HG02870 (cell line): ENCODE measurements around the gene GC.
"Not testable (repeated sequence)": the region's sequence is repeated elsewhere in the genome, so short reads cannot be mapped to it uniquely, and the experiment has no call there.

ENCODE experiments used
- ATAC-seq: cut with Tn5 transposase; IDR thresholded peaks from one replicate; pipeline ENCODE4 v1.9.1; 2021; ENCODE audit warnings: mild to moderate bottlenecking, moderate library complexity; ENCODE audit not compliant: unreplicated experiment

GC gene

DNA sequence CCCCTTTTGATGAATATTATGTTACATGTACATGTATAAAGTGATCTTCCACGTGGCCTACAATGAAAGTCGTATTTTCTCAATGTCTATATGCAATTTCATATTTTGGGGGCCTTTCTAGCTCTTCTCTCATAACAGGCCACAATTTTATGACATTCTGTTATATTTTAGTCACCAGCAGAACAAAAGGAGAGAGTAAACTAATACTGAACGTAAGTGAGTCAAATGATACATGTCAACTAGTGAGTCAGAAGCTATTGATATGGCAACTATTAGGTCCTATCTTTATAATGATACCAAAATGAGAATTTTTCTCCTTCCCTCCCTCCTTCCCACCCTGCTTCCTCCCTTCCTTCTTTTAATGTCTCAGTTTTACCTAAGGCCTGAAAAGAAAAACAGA is 14.4 kb downstream of the GC start:
- no peak for ATAC-seq

DNA sequence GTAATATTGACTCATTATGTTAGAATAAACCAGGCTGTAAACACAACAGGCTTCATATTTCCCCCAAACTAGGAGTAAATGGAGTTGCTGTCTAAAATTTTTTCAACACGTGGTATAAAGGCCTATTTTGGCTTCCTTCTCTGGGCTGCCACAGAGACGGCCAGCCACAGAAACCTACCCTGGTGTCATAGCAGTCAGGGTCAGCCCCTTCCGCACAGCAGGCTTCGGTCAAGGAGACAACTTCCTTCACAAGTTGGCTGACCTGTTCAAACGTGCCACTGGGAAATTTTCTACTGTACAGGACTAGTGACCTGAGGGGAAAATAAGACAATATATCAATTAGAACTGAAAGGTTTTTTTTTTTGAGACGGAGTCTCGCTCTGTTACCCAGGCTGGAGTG is 15.8 kb downstream of the GC start:
- no peak for ATAC-seq

DNA sequence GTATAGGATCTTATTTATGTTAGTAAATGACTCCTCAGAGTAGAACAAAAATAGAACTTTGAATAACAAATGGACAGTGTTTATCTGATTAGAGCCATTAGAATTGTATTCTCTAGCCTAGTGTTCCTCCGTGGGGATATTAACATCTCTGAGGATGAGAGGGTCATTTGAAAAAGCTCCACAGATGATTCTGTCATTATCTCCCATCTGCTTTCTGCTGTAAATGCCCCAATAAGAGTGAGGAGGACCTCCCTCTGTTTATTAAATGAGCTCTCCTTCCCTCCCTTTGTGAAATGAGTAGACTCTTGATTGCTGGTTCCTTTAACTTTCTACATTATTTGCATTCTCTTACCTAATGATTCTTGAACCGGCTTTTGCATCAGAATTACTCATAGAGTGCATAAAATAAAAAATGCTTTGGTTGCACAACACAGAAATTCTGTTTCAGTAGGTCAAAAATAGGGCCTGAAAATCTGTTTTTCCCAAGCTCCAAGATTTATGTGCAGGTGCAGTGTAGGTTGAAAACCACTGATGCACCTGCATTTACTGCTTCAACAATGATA is 18.0 kb downstream of the GC start:
- ATAC-seq: no peak

DNA sequence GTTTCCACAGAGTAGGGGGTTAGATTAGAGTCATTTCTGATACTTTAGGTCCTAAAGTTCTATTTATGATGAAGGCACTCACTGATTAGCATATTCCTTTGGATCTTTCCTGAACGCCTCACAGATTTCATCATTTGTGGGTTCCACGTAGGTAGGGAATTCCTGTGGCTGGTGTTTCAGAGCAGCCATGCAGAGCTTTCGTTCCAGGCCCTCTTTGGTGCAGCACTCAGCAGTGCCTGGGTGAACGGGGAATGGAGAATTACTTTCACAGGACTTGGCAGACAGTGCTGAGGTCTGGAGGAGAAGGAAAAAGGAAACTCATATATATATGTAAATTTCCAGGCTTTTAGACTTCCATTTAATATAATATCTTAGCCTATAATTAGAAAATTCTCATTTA is 18.5 kb downstream of the GC start:
- ATAC-seq: no peak

DNA sequence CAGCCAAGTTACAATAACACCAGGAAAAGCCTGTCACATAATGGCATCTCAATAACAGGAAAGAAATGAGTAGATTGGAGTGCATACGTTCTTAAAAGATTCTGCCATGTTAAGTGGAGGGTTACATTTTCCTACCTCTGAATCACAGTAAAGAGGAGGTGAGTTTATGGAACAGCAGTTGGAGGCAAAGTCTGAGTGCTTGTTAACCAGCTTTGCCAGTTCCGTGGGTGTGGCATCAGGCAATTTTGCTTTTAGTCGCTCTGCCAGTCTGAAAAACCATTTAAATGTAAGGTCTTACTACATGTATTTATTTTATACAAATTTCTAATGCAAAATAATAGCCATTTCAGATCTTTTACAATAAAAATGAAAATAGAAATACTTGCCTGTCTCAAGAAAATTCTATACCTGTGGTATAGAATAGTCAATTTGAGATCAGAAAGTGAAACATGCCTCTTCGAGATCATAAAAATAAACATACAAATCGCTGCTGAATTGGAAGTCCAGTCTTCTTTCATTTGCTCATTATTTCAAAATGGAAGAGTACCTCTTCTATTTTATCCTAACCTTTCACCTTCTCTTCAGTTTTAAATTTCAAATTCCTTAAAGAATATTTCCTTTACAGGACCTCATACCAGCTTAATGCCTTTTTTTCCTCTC is 31.4 kb downstream of the GC start:
- ATAC-seq: no peak

DNA sequence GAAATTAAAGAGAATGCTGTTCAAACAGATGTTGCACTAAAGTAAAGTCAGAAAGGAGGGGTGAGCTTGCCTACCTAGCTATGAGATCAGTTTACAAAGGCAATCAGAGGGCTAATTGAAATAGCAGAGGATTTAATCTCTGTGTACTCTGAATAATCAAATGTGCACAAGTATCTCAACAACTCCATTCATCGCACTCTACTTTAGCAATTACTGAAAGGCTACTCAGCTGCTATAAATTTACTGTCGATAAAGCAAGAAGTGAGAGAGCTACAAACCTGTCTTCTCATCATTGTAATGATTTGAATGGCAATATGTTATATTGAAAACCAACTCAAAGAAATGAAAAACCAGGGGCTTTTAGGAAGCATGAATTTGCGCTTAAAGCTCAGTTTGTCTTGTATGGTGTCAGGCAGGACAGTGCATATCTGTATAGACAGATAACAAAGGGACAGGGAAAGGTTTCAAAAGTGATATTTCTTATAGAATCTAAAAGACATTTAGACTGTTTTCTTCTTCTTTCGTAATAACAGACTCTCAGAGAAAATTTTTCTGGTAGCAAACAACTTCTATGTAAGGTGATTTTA is 34.8 kb downstream of the GC start:
- ATAC-seq: no peak

DNA sequence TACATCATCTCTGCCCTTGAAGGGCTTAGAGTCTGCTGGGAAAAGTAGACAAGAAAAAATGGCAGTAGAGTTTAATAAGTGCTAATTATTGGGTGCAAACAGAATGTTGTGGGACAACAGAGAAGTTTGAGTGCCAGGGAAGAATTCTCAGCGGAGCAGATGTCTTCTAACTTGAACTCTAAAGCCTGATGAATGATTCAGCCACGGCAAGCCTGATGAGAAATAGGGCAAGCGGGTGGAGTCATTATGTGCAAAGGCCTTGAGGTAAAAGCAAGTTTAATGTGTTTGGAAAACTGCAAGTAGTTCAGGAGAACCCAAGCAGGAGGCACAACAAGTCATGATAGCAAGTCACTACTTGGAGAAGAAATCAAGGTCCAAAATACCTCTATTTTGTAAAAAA is 37.5 kb downstream of the GC start:
- no peak for ATAC-seq

DNA sequence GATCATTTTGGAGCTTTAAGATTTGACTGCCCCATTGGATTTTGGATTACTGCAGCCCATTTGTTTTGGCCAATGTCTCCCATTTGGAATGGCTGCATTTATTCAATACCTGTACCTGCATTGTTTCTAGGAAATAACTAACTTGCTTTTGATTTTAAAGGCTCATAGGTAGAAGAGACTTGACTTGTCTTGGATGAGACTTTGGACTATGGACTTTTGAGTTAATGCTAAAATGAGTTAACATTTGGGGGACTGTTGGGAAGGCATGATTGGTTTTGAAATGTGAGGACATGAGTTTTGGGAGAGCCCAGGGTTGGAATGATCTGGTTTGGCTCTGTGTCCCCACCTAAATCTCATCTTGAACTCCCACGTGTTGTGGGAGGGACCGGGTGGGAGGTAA is 45.1 kb downstream of the GC start:
- not testable (repeated sequence) for ATAC-seq

DNA sequence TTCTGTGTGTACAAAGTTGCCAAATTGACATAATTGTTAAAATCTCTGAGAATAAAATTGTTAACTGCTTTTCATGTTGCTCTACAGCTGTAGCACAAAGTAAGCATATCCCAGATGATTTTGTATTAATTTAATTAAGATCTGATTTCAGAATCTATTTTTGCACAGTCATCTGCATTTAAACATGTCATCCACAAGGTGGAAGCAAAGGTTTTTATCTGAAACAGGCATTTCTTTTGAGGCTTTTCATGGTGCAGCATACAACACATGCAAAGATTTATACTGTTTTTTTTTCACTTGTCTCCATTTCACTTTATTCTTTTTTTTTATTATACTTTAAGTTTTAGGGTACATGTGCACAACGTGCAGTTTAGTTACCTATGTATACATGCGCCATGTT is 51.2 kb downstream of the GC start:
- no peak for ATAC-seq

DNA sequence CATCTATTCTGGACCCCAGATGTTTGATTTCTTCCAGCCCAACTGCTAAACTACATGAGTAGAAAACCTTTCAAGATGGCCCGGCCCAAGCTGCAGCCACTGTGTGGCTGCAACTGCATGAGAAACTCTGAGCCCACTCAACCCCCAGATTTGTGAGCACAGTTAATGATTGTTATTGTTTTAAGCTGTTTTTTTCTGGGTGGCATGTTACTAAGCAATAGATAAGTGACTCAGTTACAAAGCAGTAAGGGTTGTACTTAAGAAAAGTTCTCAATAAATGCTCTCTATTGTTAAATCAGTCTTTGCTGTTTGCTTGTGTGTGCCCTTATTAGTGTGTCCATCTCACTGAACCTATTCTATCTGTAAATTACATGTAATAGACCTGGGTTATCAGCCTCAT is 51.8 kb downstream of the GC start:
- no peak for ATAC-seq

DNA sequence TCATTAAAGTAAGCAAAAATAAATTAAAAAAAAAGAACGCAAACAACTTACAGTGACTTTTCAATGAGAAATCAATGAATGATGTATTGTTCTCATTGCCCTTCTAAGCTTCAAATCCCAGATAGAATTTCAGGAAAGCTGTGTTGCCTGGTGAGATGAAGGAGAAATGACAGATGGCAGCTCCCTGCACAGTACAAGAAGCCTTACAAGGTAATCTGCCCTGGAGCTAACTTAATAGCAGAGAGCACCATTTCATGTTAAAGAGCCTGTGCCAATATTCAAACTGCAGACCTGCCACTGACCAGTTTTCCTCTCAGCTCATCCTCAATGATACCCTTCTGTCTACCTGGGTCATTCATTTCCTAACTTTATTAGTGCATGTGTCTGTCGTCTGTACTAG is 54.0 kb downstream of the GC start:
- no peak for ATAC-seq

DNA sequence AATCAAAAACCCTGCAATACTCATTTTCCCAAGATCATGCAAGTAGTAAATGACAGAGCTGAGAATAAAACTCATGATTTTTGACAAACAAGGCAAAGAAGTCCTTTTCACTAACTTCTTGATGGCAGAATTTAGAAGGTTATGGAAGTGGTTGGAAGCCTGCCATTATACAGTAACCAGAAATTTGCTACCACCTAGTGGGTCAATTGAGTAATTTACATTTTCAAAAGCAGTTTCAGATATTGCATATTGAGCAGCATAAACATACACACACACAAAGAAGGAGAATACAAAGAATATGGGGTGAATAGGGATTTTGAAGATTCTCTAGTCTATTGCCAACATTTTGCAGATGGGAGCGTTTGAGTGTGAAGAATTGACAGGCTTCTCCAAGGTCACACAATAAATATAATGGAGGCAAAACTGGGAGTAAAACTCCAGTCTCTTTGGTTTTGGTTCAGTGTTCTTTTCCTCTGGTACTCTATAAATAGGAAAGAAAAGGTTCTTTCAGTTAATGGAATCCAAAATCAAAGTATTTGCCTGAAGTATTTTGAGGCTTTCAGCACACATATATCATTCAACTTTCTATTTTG is 70.2 kb downstream of the GC start:
- peak; percentile 87 for ATAC-seq

DNA sequence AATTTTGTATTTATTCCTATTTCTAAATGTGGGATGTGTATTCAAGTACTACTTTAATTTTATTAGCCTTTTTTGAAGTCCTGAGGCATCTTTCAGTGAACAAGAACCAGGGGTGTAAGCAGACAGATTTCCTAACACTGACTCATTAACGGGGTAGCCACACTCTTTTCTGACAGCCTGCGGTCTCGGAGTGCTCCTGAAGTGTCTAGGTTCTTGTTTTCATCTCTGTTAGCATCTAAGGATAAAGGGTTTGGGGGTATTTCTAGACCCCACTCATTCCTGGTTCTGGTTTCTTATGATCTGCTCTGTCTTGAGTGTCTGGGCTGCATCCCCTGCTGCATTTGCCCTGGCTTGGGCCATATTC is 71.9 kb downstream of the GC start:
- ATAC-seq: no peak

DNA sequence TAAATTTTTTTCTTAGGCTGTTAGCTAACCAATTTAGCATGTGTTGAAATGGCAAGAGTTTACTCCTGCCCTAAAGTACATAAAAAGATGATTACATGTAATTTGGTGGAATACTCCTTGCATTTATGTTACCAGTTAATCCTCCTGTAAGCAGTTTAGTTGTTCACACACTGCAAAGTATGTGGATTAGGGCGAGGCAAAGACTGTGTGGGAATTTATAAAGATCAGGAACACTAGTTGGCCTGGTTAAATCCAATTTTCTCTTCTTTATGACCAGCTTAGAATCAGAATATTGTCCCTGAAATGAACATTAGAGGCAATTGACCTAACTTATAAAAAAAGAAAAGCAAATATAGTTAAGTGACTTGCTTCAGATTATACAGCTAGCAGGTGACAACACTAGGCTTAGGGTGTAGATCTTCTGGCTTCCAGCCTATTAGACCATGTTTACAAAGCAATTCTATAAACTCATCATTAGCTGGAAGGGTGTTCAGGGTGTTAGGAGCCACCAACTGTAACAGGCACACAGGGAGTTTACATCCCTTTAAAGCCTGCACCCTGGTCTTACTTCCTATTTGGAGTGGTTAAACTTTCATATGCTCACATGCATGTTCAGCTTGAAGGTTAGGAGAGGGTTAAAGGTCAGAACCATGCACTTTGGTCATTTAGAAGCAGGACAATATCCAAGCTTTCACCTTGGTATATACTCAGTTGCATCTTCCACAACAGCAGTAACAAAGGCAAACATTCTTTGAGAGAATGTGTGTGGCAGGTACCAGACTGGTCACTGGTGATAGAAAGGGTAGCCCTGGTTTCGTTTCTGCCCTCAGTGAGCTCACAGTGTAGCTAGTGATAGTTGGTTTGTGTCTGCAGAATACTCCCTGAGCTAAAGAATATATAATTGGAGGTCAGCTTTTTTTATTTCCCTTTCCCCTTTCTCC is 72.6 kb downstream of the GC start:
- ATAC-seq: no peak

DNA sequence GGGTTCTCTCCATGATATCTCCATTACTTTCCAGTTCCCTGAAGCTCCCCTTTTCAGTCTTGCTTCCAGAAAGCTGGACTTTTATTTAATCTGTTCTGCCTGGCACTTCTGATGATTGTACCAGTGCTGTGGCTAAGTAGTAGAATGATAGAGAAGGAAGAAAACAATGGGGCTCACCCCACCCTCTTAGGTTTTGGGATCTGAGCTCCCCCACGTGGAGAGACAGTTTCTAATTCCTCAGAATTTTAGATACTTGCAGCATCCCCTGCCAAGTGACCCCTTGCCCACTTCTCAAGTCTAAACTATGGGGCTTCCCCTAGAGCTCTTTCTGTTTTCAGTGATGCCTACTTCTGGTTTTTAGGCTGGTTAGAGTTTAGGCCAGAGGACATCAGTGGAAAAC is 73.9 kb downstream of the GC start:
- no peak for ATAC-seq

DNA sequence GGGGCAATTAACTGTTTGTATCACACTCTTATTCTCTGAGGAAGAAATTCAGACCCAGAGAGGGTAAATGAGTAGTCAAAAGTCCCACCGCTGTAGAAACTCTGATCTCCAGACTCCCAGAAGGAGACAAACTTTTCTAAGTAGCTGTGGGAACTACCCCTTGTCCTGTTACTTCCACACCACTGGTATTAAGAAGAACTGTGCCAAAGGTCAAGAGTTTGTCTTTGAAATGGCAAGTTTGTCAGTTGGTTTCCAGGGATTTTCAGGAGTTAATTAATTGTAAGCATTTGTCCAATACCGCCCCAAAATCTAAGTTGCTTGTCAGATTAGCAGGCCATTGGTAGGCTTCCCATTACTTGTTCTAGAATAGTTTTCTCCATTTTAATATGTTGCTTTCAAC is 85.7 kb downstream of the GC start:
- no peak for ATAC-seq

DNA sequence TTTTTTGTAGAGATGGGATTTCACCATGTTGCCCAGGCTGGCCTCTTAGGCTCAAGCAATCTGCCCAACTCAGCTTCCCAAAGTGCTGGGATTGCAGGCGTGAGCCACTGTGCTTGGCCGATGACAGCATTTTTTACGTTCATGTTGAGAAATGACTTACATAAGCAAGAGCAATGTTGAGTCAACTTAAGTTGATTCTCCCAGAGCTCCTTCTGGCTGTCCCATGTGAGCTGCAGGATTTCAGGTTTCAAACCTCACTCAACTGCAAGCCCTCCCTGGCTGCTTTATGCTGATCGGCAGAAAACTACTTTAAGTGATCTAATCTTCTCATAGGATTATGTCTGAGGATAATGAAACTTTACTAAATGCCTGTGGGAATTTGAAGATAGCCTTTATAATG is 86.8 kb downstream of the GC start:
- no peak for ATAC-seq

DNA sequence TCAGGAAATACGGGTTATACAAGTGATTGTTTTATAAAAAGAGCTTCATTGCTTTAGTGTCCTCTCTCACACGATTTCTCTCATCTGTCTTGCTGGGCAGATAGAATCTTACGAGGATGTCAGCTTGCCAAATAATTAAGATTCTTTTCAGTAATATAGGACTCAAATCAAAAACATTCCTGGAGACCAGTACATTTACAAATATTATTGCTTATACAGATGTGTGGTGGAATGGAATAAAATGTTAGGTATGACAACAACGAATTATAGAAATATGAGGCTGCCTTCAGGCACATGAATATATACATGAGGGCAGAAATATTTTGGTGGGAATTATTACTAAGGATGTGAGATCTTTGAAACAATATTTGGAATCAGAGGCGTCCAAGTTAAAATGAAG is 88.9 kb downstream of the GC start:
- no peak for ATAC-seq

DNA sequence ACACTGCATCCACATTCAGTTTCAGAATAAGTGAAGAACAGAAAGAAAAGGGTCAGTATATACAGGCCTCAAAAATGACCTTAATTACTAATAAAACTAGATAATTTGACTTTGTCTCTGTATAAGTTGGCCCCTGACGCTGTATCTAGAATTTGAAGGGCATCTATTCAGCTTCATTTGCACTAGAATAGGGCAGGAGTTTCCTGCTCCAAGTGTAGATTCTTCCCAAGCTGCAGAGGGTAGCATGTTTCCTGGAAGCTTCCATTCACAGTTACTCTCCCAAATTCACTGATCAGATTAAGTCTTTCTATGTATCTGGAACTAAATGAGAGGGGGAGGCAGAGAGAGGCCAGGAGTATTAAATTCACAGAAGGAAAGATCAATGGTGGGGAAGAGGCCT is 90.9 kb downstream of the GC start:
- ATAC-seq: no peak

DNA sequence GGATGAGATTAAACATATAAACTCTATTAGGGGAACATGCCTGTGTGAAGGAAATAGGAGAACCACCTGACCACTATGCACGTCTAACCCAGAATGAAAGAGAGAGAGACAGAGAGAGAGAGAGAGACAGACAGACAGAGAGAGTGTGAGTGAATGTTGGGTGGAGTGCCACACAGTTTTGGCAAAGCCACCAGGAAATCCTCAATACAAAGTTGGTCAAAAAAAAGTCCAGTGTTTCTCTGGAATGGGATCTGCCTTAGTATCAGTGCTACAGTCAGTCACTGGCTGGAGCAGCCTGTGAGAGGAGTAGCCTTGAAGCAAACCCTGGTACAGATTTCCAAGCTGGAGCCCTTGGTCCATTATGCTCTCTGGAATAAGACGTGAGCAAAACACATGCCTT is 91.7 kb downstream of the GC start:
- ATAC-seq: no peak
